Caco-2 (cell line): ENCODE data around the gene BRICD5. TPM values are rescaled to one million over a fixed set of nuclear protein-coding genes. Genes with fewer than 3 reads are reported as not detected.
A peak's percentile ranks its signal among the peaks of the same experiment; 100 is the strongest.

Source experiments
- BruUV-seq: library from RNA; stranded (reverse); fragments of 400-500 nt; replicated peaks from 2 replicates; lab custom pipeline; 2021; lab: Mats Ljungman, UMichigan
- CTCF ChIA-PET: fragments of 300-600 bp; sonication (Branson Sonifier 250); formaldehyde crosslinking; loops from one replicate; lab custom pipeline; 2022; ENCODE audit warnings: antibody characterized with exemption; lab: Charles Lee
- POLR2A ChIA-PET: fragments of 300-600 bp; sonication (Branson Sonifier 250); formaldehyde crosslinking; loops from one replicate; lab custom pipeline; 2022; ENCODE audit warnings: antibody characterized with exemption; lab: Charles Lee
- DNase-seq, 2 experiments: peaks; one replicate each; pipeline versions ENCODE4 v3.0.0 to v3.0.0-alpha.2; 2020 to 2022
- H3K27me3 ChIP-seq: replicated peaks from 2 replicates; pipeline ENCODE4 v1.6.0; 2011; ENCODE audit warnings: low read length; ENCODE audit not compliant: control insufficient read depth, insufficient read depth
- H3K36me3 ChIP-seq: 2 replicates; pipeline ENCODE4 v1.5.1; 2011; ENCODE audit warnings: low read length; ENCODE audit not compliant: control insufficient read depth, insufficient read depth
- H3K4me1 ChIP-seq: fragments of 250-450 bp; sonication (Bioruptor Pico); 2 replicates; pipeline ENCODE4 v1.5.1; 2020; ENCODE audit warnings: mild to moderate bottlenecking
- H3K4me3 ChIP-seq: 2 replicates; pipeline ENCODE4 v1.5.1; 2011; ENCODE audit warnings: low read depth, mild to moderate bottlenecking, control low read depth, low read length
- H3K9me3 ChIP-seq: fragments of 250-450 bp; sonication (Bioruptor Pico); 2 replicates; pipeline ENCODE4 v1.5.1; 2020; ENCODE audit warnings: mild to moderate bottlenecking, moderate library complexity
- H3K27ac Mint-ChIP-seq: one replicate; pipeline ENCODE4 v1.8.0; 2022; ENCODE audit warnings: mixed read lengths; ENCODE audit not compliant: unreplicated experiment
- H3K27me3 Mint-ChIP-seq: one replicate; pipeline ENCODE4 v1.8.0; 2022; ENCODE audit warnings: mixed read lengths; ENCODE audit not compliant: insufficient read depth, unreplicated experiment
- H3K36me3 Mint-ChIP-seq: one replicate; pipeline ENCODE4 v1.8.0; 2022; ENCODE audit warnings: mild to moderate bottlenecking, mixed read lengths; ENCODE audit not compliant: insufficient read depth, unreplicated experiment
- H3K4me1 Mint-ChIP-seq: one replicate; pipeline ENCODE4 v1.8.0; 2022; ENCODE audit warnings: low read depth, mixed read lengths; ENCODE audit not compliant: unreplicated experiment
- H3K4me3 Mint-ChIP-seq: one replicate; pipeline ENCODE4 v1.8.0; 2022; ENCODE audit warnings: mild to moderate bottlenecking, moderate library complexity, mixed read lengths; ENCODE audit not compliant: unreplicated experiment
- H3K9me3 Mint-ChIP-seq: one replicate; pipeline ENCODE4 v1.8.0; 2022; ENCODE audit warnings: mixed read lengths; ENCODE audit not compliant: unreplicated experiment
- intact Hi-C: fragments of 100-400 bp; cut with micrococcal nuclease; formaldehyde crosslinking; loops from one replicate; pipeline ENCODE4 v1.10.0; 2022; ENCODE audit not compliant: unreplicated experiment
- total RNA-seq: library from RNA; stranded (reverse); gene quantifications from 2 replicates; pipeline ENCODE4 v1.2.3, GENCODE V29; 2022
- TF ChIP-seq, protein P1 (sequence below), 2 experiments: fragments of 200-600 bp in 1 of 2; IDR thresholded peaks; 1 replicate in 1 of 2; 2 replicates in 1 of 2; pipeline versions ENCODE4 v1.5.1 to v1.8.0; 2011 to 2022; ENCODE audit warnings: antibody characterized with exemption in 1 of 2, control low read depth in 1 of 2, inconsistent platforms in 1 of 2, low read depth in 1 of 2, low read length in 1 of 2, mild to moderate bottlenecking in 1 of 2, moderate library complexity in 1 of 2; ENCODE audit not compliant: insufficient read depth in 1 of 2, severe bottlenecking in 1 of 2, unreplicated experiment in 1 of 2

BRICD5 gene
- total RNA-seq, 1 experiment from 2014 or later = 10.0 TPM

DNA sequence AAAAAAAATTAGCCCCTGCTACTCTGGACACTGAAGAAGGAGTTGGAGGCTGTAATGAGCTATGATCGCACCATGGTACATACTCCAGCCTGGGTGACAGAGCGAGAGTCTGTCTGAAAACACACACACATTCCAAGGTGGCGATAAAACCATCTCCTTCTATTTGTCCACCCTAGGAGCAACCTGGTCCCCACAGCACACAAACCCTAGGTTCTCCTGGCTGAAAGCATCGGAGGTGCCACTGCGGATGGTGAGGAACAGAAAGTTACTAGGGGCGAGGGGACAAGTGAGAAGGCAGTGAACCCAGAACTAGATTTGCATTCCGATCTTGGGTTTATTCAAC lies 42.1 kb upstream of the BRICD5 start:
- H3K27ac Mint-ChIP-seq = peak overlapping the region; percentile 32

DNA sequence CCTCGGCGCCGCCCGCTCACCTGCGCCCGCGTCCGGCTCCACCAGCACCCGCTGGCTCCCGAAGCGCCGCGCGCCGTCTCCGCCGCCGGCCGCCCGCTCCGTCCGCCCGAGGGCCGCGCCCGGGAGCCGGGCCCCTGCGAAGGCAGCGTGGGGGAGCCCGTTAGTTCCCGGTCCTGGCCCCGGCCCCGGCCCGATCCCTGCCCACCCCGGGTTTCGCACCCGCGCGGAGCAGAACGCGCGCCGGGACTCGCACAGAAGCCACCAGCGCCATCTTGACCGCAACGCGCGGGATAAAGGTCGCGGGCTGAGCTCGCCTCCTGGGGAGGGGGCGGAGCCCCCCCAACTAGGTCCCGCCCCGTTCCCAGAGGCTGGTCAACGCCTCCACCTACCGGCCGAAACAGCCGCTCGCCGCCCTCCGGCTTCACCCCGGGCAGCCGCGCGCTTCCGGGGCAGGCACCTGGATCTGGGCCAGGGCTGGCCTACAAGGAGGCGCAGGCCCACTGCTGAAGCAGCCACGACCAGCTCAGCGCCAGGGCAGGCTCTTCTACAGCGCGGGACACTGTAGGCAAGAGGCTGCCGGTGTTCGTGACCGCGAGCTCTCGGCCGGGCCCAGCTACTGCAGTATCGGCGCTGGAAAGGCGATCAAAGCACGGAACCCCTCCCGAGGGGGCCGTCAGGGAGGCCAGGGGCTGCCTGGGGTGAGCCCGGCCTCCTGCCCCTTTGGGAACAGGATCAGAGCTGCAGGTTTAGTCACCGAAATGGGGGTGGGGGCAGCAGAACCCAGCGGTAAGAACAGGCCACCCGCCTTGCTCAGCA lies 40.8 kb upstream of the BRICD5 start, which contains the start of gene ECI1:
ECI1 (minus strand) TSS at position 292 of the 816 bp plus-strand sequence; CDS start at position 271, 21 bp downstream.
- Histone ChIP-seq H3K9me3 (no peaks in the 10 kb centered on the region), H3K36me3 (peaks cover 2% of the 10 kb centered on the region; the same call in 1 of the 2 replicates), H3K4me3 (peak within 1 kb of the TSS; percentile 69), H3K4me1 (peaks cover 7% of the 10 kb centered on the region), H3K27me3 (no peaks in the 10 kb centered on the region)
- TF ChIP-seq, protein P1, sequence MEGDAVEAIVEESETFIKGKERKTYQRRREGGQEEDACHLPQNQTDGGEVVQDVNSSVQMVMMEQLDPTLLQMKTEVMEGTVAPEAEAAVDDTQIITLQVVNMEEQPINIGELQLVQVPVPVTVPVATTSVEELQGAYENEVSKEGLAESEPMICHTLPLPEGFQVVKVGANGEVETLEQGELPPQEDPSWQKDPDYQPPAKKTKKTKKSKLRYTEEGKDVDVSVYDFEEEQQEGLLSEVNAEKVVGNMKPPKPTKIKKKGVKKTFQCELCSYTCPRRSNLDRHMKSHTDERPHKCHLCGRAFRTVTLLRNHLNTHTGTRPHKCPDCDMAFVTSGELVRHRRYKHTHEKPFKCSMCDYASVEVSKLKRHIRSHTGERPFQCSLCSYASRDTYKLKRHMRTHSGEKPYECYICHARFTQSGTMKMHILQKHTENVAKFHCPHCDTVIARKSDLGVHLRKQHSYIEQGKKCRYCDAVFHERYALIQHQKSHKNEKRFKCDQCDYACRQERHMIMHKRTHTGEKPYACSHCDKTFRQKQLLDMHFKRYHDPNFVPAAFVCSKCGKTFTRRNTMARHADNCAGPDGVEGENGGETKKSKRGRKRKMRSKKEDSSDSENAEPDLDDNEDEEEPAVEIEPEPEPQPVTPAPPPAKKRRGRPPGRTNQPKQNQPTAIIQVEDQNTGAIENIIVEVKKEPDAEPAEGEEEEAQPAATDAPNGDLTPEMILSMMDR (IDR thresholded peaks at IDR 0.05; ENCODE audit: insufficient read depth in 1 of 2, low read depth in 1 of 2, low read length in 1 of 2, severe bottlenecking in 1 of 2, unreplicated experiment in 1 of 2) = peak; percentile 60 to 69
- no peaks in the 10 kb centered on the region for H3K9me3 Mint-ChIP-seq
- H3K36me3 Mint-ChIP-seq = peaks cover 91% of the 10 kb centered on the region
- H3K27me3 Mint-ChIP-seq = no peaks in the 10 kb centered on the region
- H3K4me1 Mint-ChIP-seq = peaks cover 7% of the 10 kb centered on the region
- peak; percentile 92 to 96 for DNase-seq
- peak within 1 kb of the TSS; percentile 95 for H3K27ac Mint-ChIP-seq
- ChIA-PET CTCF (interaction anchor here (0.5 to 2.2 kb wide), 11 partner anchors 11 to 309 kb away, joined by 3 to 29 read pairs (median 3); partner anchors contain the start of genes CASKIN1, MSRB1, PGP and TEDC2), POLR2A (interaction anchor here (0.5 to 2.4 kb wide), 15 partner anchors 9 to 287 kb away, joined by 3 to 21 read pairs (median 4); partner anchors contain the start of genes CEMP1, NTHL1, PGP and RPS2)
- peak within 1 kb of the TSS; percentile 89 for H3K4me3 Mint-ChIP-seq
- intact Hi-C loops = loop anchor here (2.0 kb wide), 1 partner anchor 57 kb away; no protein-coding TSS in a partner anchor
- no TSS peak for BruUV-seq

More for the DNA sequence above, 42.1 kb upstream of the BRICD5 start:
- Histone ChIP-seq H3K36me3 (peaks cover 2% of the 10 kb centered on the region; the same call in 1 of the 2 replicates), H3K27me3 (no peaks in the 10 kb centered on the region), H3K9me3 (no peaks in the 10 kb centered on the region), H3K4me3 (no peak overlapping the region), H3K4me1 (peaks cover 7% of the 10 kb centered on the region)
- intact Hi-C loops = loop anchor here (2.0 kb wide), 1 partner anchor 58 kb away; no protein-coding TSS in a partner anchor
- DNase-seq = no peak
- H3K4me3 Mint-ChIP-seq = no peak overlapping the region
- ChIA-PET CTCF (interaction anchor here (0.7 to 2.2 kb wide), 3 partner anchors 14 to 207 kb away, joined by 3 to 29 read pairs (median 3); partner anchors contain the start of genes CASKIN1 and TEDC2), POLR2A (interaction anchor here (2.4 kb wide), 1 partner anchor 38 kb away, joined by 21 read pairs; the partner anchor contains the start of gene PGP)
- TF ChIP-seq, protein P1 (IDR thresholded peaks at IDR 0.05; ENCODE audit: insufficient read depth in 1 of 2, low read depth in 1 of 2, low read length in 1 of 2, severe bottlenecking in 1 of 2, unreplicated experiment in 1 of 2) = no peak
- no peaks in the 10 kb centered on the region for H3K9me3 Mint-ChIP-seq
- H3K36me3 Mint-ChIP-seq = peaks cover 98% of the 10 kb centered on the region
- BruUV-seq = no TSS peak
- H3K4me1 Mint-ChIP-seq = peaks cover 7% of the 10 kb centered on the region
- H3K27me3 Mint-ChIP-seq = no peaks in the 10 kb centered on the region
